Measurements from ENCODE around the gene CPTP.

CPTP gene

GRCh38 chr1:1329304-1330210 lies 5.0 kb downstream of the CPTP start:
- no peaks in the 10 kb centered on the region for H3K9me3 ChIP-seq (ENCODE audit: severe bottlenecking)
- no peak overlapping the region for H3K4me3 ChIP-seq (ENCODE audit: severe bottlenecking)
- H3K27ac ChIP-seq (ENCODE audit: poor library complexity, severe bottlenecking), result no peak overlapping the region
- peaks cover 17% of the 10 kb centered on the region for H3K4me1 ChIP-seq (ENCODE audit: insufficient read depth, poor library complexity, severe bottlenecking)
- no peak for TF ChIP-seq CTCF (IDR thresholded peaks at IDR 0.05; ENCODE audit: poor library complexity, severe bottlenecking)
- no peak for DNase-seq (ENCODE audit: low spot score)
- no peaks in the 10 kb centered on the region for H3K36me3 ChIP-seq (ENCODE audit: low read depth)
- ATAC-seq (ENCODE audit: low read depth), result no peak
- no peaks in the 10 kb centered on the region for H3K27me3 ChIP-seq (ENCODE audit: insufficient read depth, poor library complexity, severe bottlenecking)

- DNase-seq (ENCODE audit: low spot score) (no peak), ATAC-seq (ENCODE audit: low read depth) (peak; percentile 7)
- Histone ChIP-seq H3K9me3 (ENCODE audit: severe bottlenecking) (no peaks in the 10 kb centered on the region), H3K4me1 (ENCODE audit: insufficient read depth, poor library complexity, severe bottlenecking) (peaks cover 17% of the 10 kb centered on the region), H3K27ac (ENCODE audit: poor library complexity, severe bottlenecking) (peak overlapping the region; percentile 24), H3K4me3 (ENCODE audit: severe bottlenecking) (no peak overlapping the region), H3K27me3 (ENCODE audit: insufficient read depth, poor library complexity, severe bottlenecking) (no peaks in the 10 kb centered on the region), H3K36me3 (ENCODE audit: low read depth) (no peaks in the 10 kb centered on the region)
- TF ChIP-seq CTCF (IDR thresholded peaks at IDR 0.05; ENCODE audit: poor library complexity, severe bottlenecking), result no peak
Observed at GRCh38 chr1:1330366-1331067, 5.9 kb downstream of the CPTP start.

GRCh38 chr1:1331068-1331965 lies 6.7 kb downstream of the CPTP start, which contains the start of gene TAS1R3:
Gene TAS1R3 (plus strand): TSS chr1:1331280. CDS start chr1:1331346, 66 bp downstream.
- TF ChIP-seq CTCF (IDR thresholded peaks at IDR 0.05; ENCODE audit: poor library complexity, severe bottlenecking), result no peak
- DNase-seq (ENCODE audit: low spot score) (no peak), ATAC-seq (ENCODE audit: low read depth) (peak; percentile 20)
- Histone ChIP-seq H3K4me3 (ENCODE audit: severe bottlenecking) (no peak within 1 kb of the TSS), H3K27ac (ENCODE audit: poor library complexity, severe bottlenecking) (peak within 1 kb of the TSS; percentile 24), H3K36me3 (ENCODE audit: low read depth) (peaks cover 3% of the 10 kb centered on the region; the same call in 1 of the 2 replicates), H3K9me3 (ENCODE audit: severe bottlenecking) (no peaks in the 10 kb centered on the region), H3K4me1 (ENCODE audit: insufficient read depth, poor library complexity, severe bottlenecking) (peaks cover 17% of the 10 kb centered on the region), H3K27me3 (ENCODE audit: insufficient read depth, poor library complexity, severe bottlenecking) (no peaks in the 10 kb centered on the region)

- ATAC-seq (ENCODE audit: low read depth) (no peak; the same call in 2 of the 3 replicates), DNase-seq (ENCODE audit: low spot score) (no peak)
- Histone ChIP-seq H3K27me3 (ENCODE audit: insufficient read depth, poor library complexity, severe bottlenecking) (no peaks in the 10 kb centered on the region), H3K9me3 (ENCODE audit: severe bottlenecking) (no peaks in the 10 kb centered on the region), H3K27ac (ENCODE audit: poor library complexity, severe bottlenecking) (no peak overlapping the region), H3K4me1 (ENCODE audit: insufficient read depth, poor library complexity, severe bottlenecking) (peaks cover 17% of the 10 kb centered on the region), H3K4me3 (ENCODE audit: severe bottlenecking) (no peak overlapping the region), H3K36me3 (ENCODE audit: low read depth) (peaks cover 12% of the 10 kb centered on the region)
- no peak for TF ChIP-seq CTCF (IDR thresholded peaks at IDR 0.05; ENCODE audit: poor library complexity, severe bottlenecking)
Observed at GRCh38 chr1:1332031-1332755, 7.6 kb downstream of the CPTP start.
